ENCODE measurements around the gene KBTBD4. TPM values are rescaled to one million over a fixed set of nuclear protein-coding genes. Genes with fewer than 3 reads are reported as not detected.

The KBTBD4 gene
- total and polyA plus RNA-seq, 2 of the 8 experiments (the other 6 are each of a cell fraction or from before 2014, with no cell fraction given), result 12.0 to 19.5 TPM

DNA sequence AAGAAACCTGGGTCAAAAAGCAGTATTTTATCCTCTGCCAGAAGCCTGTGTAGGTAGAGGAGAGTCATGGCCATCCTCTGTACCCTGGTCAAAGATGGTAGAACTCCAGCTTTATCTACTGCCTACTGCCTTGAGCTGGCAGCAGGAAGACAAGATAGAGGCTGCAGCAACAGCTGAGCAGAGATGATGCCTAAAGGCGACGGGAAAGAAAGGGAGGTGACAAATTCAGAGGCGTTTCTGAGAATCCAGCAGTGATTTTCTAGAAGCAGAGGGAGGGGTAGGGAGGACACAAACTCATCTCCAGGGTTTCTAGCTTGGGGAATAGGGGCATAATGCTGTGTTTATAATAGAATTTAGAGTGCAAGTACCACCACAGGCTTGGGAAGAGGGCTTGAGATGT is 30.9 kb upstream of the KBTBD4 start:
- Histone ChIP-seq H3K4me3 (ENCODE audit: extremely low read depth in 1 of 4, insufficient read depth in 2 of 4, low read depth in 3 of 4, low read length in 4 of 4) (no peak overlapping the region), H3K4me1 (replicated peaks in 1 of 4; ENCODE audit: control insufficient read depth in 3 of 4, insufficient read depth in 4 of 4, low read length in 3 of 4) (no peaks in the 10 kb centered on the region; a peak in 1 of 7 replicates), H3K18ac (ENCODE audit: extremely low read depth, low read length) (no peak overlapping the region), H4K20me1 (replicated peaks in 1 of 2; ENCODE audit: control insufficient read depth in 1 of 2, insufficient read depth in 2 of 2, low read length in 2 of 2) (no peaks in the 10 kb centered on the region), H2BK12ac (ENCODE audit: low read depth, low read length) (no peak overlapping the region), H4K8ac (ENCODE audit: extremely low read depth, insufficient read depth, low read length) (no peak overlapping the region), H3K79me1 (ENCODE audit: low read depth, low read length) (no peaks in the 10 kb centered on the region), H2AK5ac (ENCODE audit: low read depth, low read length) (no peak overlapping the region), H3K4ac (replicated peaks; ENCODE audit: insufficient read length, low read depth, low read length) (no peak overlapping the region), H3K9me3 (ENCODE audit: insufficient read depth in 2 of 2, low read depth in 1 of 2, low read length in 1 of 2) (no peaks in the 10 kb centered on the region), H3K27ac (ENCODE audit: low read depth, low read length) (no peak overlapping the region), H3K14ac (ENCODE audit: insufficient read length) (no peak overlapping the region), H2BK15ac (ENCODE audit: low read length) (no peak overlapping the region), H3K56ac (replicated peaks; ENCODE audit: insufficient read length, low read depth, low read length) (no peak overlapping the region), H4K5ac (ENCODE audit: insufficient read length, low read depth, low read length) (no peak overlapping the region), H2BK120ac (replicated peaks; ENCODE audit: low read depth, low read length) (no peak overlapping the region), H3K9ac (replicated peaks in 1 of 4; ENCODE audit: extremely low read depth in 1 of 4, low read depth in 3 of 4, low read length in 3 of 4) (no peak overlapping the region), H3K27me3 (replicated peaks in 1 of 4; ENCODE audit: control insufficient read depth in 3 of 4, extremely low read depth in 1 of 4, insufficient read depth in 3 of 4, low read length in 3 of 4) (no peaks in the 10 kb centered on the region), H3K23ac (ENCODE audit: insufficient read length) (no peak overlapping the region), H4K91ac (replicated peaks; ENCODE audit: insufficient read length, low read length) (no peak overlapping the region), H3K4me2 (ENCODE audit: insufficient read depth in 1 of 2, low read depth in 2 of 2, low read length in 2 of 2) (no peak overlapping the region), H3K36me3 (ENCODE audit: control insufficient read depth in 2 of 4, insufficient read depth in 4 of 4, low read length in 3 of 4) (no peaks in the 10 kb centered on the region; a peak in 1 of 8 replicates), H2BK20ac (ENCODE audit: low read length) (no peak overlapping the region), H3K23me2 (ENCODE audit: low read depth, low read length) (no peaks in the 10 kb centered on the region), H2AFZ (ENCODE audit: low read length) (no peak overlapping the region), H3K79me2 (ENCODE audit: control insufficient read depth in 1 of 2, insufficient read depth in 2 of 2, low read length in 2 of 2) (no peaks in the 10 kb centered on the region), H2BK5ac (ENCODE audit: low read depth, low read length) (no peak overlapping the region)
- no peak for DNase-seq (ENCODE audit: low read depth in 1 of 2, low spot score in 2 of 2)
- POLR2A ChIA-PET (ENCODE audit: partially characterized antibody), result interaction anchor here (1.9 kb wide), 1 partner anchor 15 kb away, joined by 4 read pairs; no protein-coding TSS in a partner anchor
- CTCF ChIA-PET (ENCODE audit: partially characterized antibody), result no interaction called here
- FAIRE-seq, result no peak
- WGBS, 2 experiments (ENCODE audit: extremely low coverage in 1 of 2, insufficient coverage in 1 of 2, insufficient read length in 1 of 2, insufficient replicate concordance in 2 of 2, low coverage in 1 of 2, low lambda C conversion rate in 2 of 2, missing lambda C conversion rate in 1 of 2), result 90% methylated on average over 3 of the region's 3 CpGs; no CpG with 5 or more reads in 1 of the 2 experiments
- no peak for TF ChIP-seq HDAC2 (IDR thresholded peaks at IDR 0.05; ENCODE audit: borderline replicate concordance in 1 of 2, low read depth in 2 of 2, low read length in 2 of 2)
- TF ChIP-seq FOSL1 (IDR thresholded peaks at IDR 0.05; ENCODE audit: insufficient read depth, low read depth, low read length), result no peak
- TF ChIP-seq GABPA (IDR thresholded peaks at IDR 0.05; ENCODE audit: borderline replicate concordance, insufficient read depth, low read length), result no peak
- TF ChIP-seq SUZ12 (IDR thresholded peaks at IDR 0.05; ENCODE audit: low read length), result no peak
- TF ChIP-seq PHF8 (conservative IDR thresholded peaks at IDR 0.05; ENCODE audit: low read depth, low read length), result no peak
- TF ChIP-seq, protein P1, sequence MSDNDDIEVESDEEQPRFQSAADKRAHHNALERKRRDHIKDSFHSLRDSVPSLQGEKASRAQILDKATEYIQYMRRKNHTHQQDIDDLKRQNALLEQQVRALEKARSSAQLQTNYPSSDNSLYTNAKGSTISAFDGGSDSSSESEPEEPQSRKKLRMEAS (IDR thresholded peaks at IDR 0.05), result no peak
- TF ChIP-seq CTBP2 (IDR thresholded peaks at IDR 0.05; ENCODE audit: borderline replicate concordance, insufficient read depth, insufficient read length, low read length), result no peak
- TF ChIP-seq KDM4A (IDR thresholded peaks at IDR 0.05; ENCODE audit: low read depth, low read length, severe bottlenecking), result no peak
- TF ChIP-seq, protein P2, sequence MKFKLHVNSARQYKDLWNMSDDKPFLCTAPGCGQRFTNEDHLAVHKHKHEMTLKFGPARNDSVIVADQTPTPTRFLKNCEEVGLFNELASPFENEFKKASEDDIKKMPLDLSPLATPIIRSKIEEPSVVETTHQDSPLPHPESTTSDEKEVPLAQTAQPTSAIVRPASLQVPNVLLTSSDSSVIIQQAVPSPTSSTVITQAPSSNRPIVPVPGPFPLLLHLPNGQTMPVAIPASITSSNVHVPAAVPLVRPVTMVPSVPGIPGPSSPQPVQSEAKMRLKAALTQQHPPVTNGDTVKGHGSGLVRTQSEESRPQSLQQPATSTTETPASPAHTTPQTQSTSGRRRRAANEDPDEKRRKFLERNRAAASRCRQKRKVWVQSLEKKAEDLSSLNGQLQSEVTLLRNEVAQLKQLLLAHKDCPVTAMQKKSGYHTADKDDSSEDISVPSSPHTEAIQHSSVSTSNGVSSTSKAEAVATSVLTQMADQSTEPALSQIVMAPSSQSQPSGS (IDR thresholded peaks at IDR 0.05; ENCODE audit: low read length), result no peak
